Hematopoietic multipotent progenitor cell treated with erythropoietin and hydrocortisone succinate and interleukin-3 and kit ligand, for 6 days (in vitro differentiated cells): ENCODE data around the gene LINS1.
A peak's percentile ranks its signal among the peaks of the same experiment; 100 is the strongest.

Source experiments
- DNase-seq: peaks from one replicate; pipeline ENCODE4 v3.0.0-alpha.2; 2015

The LINS1 gene

DNA sequence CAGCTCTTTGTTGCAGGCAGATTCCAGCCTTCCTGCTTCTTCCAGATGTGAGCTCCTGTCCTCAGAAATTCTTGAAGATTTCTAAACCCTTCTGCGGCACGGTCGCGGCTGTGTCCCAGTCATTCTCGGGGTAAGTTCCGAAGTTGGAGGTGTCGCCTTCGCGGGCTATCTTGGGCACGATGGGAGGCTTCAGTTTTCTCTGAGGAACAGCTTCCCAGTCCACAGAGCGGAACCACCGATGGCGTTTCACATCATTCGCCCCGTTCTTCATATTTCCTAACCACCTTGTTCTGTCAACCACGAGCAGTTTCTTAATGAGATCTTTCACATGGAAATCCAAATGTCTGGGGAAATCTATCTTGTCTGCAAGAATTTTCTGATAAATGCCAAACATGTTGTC is 48.5 kb downstream of the LINS1 start:
- DNase-seq, result no peak

DNA sequence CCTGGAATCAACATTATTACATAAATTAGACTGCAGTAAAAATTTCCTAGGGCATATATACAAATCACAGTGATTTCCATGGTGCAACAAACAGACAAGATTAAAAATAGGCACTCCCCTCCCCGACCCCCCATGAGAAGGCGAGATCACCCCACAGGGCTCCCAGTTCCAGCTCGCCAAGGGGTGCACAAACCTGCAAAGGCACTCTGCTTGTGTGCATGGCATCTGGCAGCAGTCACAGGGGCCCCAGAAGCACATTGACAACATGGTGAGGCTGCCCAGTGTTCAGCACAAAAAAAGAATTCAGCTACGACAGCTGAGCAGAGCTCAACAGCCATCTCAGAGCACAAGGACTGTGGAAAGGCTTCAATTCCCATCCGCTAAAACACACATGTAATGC is 54.0 kb downstream of the LINS1 start:
- DNase-seq, result no peak

DNA sequence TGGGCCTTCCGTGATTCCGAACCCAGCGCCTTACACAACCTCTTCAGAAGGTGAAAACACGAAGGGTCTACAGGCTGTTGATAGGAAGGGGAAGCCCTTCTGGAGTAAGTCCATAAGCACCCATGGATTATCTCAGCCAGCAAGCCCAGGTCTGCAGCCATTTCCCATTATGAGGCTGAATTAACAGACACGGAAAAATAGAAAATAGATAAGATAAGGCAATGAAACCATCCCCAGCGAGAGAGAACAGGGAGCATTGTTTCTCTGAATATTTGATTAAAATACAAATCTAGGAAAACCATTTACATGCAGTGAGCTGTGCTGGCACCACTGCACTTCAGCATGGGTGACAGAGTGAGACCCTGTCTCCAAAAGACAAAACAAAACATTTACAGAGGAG is 57.0 kb downstream of the LINS1 start:
- DNase-seq, result no peak

DNA sequence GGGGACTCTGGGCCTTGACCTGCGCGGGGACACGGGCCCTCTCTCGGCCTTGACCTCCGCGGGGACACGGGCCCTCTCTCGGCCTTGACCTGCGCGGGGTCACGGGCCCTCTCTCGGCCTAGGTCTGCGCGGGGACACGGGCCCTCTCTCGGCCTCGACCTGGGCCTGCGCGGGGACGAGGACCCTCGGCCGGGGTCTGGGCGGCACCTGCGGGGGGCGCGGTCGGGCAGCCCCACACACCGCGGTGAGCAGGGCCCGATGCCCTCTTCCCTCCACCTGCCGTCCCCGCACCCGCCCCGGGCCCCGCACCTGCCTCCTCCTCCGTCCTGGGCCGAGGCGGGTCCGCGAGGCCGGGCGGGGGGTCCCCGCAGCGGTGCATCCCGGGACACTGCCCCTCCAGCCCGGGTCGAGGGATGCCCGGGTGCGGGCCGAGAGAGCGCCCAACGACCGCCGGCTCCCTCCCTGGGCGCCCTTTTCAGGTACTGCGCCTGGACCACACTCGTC is 57.6 kb downstream of the LINS1 start:
- no peak for DNase-seq

DNA sequence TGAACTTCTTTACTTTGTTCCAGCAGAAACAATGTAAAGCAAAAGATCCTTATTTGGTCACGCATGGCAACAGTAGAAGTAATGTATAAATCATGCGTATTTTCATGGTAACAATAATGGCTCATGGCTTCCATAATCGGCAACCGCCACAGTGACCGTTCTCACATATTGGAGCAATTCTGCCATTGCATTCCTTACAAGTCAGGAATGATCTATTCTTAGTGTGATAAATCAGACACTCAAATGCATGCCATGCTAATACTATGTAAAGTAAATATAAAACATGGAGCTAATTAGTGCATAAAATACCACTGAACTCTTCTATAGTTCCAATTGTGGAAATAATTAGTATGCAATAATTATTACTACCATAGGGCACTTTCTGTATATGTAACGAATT is 59.7 kb downstream of the LINS1 start:
- DNase-seq, result no peak

DNA sequence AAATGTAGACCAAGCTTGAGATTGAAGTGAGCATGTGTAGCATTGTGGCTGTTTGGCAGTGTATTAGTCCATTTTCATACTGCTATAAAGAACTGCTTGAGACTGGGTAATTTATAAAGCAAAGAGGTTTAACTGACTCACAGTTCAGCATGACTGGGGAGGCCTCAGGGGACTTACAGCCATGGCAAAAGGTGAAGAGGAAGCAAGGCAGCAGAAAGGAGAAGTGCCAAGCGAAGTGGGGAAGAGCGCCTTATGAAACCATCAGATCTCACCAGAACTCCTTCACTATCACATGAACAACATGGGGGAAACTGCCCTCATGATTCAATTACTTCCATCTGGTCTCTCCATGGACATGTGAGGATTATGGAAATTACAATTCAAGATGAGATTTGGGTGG is 64.7 kb downstream of the LINS1 start:
- peak; percentile 43 for DNase-seq

DNA sequence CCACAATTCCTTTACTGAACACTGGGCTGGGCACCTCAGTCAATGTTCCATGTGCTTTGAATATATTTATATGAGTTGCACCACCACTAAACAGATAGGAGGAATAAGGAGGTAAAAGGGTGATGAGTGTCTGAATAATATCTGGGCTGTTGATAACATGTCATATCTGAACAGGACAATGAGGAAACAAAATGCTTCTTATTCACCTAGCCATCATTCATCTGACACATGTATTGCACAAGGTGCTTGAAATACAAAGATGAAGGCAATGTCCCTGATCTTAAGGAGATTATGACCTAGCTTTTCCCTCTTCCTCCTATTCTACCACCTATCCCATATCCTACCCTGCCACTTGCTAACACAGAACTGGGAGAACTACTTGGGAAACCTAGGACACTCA is 65.3 kb downstream of the LINS1 start:
- DNase-seq, result no peak

DNA sequence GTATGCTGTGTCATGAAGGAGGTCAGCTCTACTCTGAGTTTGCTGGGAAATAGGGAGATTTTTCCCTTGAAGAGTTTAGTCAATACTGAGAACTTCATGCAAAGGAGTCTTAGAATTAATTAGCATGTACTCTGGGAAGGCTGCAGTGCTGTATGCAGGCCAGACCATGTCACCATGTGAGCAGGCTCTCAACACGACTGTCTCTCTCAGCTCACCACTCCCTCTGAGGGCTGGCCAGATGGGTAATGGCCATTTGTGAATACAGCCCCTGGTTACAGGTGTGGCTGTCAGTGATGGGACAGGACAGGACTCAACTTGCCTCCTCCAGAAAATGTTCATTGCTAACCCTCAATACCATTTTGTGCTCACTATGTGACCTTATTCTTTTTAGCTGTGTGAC is 68.1 kb downstream of the LINS1 start:
- no peak for DNase-seq

DNA sequence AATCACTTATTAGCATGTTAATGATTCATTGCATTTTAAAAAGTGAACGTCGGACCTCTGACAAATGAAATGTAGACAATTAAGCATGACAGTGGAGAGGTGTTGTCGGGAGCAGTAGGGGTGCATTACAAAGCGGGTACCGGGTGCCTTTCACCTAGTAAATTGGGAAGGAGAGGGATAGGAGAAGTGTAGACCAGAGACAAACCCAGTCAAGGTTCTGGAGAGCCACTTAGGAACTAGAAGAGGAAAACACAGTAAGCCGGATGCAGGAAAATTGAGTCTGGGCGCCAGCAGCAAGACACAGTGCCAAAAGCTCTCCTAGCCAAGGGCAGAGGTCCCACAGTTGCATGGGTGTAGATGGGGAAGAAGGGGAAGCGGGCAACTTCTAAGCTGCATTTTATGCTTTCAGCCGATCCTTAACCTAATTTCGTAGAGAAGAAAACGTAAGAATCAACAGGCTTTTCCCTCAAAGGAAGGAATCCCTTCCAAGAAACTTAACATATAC is 70.1 kb downstream of the LINS1 start:
- DNase-seq, result no peak

DNA sequence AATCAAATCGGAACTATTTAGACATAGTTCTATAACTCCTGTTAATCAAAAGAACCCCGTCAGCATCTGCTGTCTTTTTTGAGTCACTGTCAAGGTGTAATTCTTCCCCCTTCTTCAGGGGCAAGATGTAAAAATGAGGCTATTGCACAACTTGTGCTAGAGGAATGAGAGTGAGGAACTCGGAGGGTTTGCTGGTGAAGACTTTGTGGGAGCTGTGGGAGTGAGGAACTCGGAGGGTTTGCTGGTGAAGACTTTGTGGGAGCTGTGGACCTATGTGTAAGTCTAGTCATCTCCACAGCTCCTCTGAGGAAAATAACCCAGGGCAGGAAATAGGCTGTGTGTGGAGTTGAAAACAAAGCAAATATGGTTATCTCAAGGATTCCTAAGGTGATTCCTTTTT is 70.8 kb downstream of the LINS1 start:
- DNase-seq, result no peak

DNA sequence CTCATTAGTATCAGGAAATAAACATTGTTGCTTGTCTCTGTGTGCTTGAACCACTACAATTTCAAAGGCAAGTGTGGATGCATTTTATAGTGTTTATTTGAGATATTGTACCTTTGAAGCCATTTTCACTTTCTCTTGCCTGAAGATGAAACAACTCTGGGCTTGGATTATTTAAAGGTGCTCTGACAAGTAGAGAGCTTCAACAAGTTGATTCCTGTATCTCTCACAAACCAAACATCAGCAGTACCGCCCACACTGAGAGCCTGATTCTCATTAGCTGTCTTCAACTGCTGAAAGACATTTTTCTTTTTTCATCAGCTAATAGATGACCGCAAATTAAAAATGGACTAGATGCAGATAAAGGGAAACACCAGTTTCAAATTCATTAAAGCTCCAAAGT is 72.4 kb downstream of the LINS1 start:
- DNase-seq, result no peak

DNA sequence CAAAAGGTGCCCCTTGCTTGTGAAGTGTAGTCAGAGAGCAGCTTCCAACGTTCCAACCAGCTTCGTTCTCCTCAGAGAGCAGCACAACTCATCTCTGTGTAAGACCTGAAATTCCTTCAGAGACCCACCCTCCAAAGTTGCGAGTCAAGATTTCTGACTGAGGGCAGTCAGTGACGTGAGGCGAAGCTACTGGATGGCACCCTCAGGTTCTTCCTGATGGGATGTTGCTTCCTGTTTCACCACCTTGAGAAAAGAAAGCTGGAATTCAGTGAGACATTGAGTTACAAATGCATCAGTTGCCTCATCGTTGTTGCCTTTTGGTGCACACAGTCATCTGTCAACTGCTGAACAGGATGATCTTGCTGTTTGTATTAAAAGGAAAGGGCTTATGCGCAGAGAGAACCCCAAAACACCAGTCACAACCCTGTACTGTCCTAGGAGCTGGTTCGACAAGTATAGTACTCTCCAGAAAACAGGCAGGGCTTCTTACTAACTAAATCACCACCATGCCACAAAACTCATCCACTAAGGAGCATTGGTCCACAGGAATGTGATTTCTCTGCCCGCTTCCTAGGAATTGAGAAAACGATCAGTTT is 73.1 kb downstream of the LINS1 start, which contains the start of gene CERS3:
Gene CERS3, minus strand, starts transcription at position 118 of the 596 bp plus-strand sequence. CDS start 27,101 bp downstream, outside the sequence.
- DNase-seq, result no peak

DNA sequence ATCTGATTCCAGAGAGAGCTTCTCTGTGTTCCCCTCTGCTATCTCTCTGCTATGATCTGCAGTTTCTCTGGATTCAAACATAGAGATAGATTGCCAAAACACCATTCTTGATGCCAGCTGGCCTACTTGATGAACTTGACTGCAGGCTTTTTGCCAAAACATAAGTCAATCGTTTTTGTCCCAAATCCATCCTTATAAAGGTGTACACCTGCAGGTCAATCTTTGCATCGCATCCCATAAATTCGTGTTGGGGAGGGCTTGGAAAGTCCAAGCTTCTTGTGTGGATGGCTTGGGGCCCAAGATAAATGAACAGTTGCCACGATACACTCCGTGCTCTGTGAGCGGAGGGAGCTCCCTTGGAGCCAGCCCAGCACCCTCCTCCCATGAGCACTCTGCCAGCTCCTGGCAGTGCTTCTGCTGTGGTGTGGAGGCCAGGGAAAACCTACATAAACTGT is 75.9 kb downstream of the LINS1 start:
- DNase-seq, result no peak

DNA sequence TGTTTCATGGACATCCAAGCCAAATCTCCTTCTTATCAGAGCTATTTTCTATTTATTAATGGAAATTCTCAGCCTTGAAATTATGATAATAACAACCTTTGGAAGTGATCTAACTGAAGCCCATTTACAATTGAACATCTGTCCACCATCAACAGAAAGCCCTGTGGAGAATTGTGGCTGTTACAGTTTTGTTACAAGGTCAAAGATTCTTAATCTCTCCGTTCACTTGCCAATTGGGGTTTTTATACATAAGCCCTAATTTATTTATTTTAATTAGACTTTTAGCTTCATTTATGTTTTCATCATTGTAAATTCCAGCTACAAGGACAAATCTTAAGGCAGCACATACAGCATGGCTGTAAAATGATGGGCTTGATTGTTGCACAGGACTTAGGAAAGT is 76.5 kb downstream of the LINS1 start:
- DNase-seq, result no peak

DNA sequence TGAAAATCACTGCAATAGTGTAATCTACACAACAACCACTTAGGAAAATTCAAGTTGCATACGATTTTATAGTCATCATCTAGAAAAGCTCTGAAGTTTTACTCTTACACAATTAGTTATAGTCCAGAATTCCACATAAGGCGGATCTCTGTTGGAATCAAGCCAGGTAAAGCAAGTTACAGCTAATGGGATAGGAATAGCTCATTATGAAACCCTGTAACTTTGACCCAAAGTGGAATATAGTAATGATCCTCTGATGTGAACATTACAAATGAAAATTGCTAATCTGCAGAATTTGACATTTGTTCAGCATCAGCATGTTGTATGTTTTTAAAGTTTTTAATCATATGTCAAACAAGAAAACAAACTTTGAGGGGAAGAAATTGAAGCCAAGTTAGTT is 77.7 kb downstream of the LINS1 start:
- no peak for DNase-seq

DNA sequence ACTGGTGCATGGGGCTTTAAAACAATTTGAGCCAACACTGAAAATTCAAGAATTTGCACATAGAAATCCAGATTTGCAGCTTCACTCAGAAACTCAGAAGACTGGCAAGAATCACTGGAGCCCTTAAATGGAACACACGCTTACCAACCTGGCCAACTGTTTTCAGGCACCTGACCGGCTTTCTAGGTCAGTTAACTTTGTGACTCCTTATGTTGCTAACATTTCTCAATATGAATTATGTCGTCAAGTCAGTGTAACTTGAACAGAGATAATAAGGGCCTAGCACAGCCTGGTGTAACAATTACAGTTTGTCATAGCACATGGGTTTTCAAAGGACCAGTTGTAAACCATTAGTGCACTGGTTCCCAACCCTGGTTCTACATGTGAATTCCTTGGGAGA is 80.1 kb downstream of the LINS1 start:
- DNase-seq, result no peak

DNA sequence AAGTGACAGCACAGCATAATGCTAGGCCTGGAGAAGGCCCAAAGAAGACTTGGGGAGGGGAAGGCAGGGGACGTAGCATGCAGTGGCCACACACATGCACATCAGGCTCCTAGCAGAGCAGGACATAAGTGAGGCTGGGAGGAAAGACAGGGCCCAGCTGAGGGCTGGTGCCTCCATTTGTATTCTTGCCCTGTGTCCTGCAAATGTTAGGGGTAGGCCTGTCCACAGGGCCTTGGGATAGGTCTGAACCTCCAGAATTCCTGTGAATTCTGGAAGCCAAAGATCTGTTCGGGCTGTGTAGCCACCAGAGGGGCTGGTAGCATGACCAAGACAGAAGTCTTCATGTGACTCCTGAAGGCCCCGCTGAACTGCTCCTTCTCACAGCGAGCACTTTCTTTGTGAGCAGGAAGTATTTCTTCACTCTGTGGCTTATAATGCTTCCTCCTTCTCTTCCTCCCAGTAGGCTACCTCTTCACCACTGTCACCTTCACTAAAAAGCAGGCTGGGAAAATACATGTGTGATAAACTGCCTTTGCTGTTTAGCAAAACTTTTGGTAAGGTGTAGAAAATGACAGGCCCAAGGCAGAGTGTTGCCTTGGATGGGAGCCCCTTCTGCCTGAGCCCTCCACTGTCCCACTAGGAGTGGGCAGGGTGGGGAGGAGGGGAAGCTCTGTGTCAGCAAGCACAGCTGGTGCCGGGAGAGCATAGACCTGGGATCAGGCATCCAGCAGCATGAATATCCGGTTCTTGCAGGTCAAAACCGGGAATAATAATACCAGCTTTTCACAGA is 81.7 kb downstream of the LINS1 start:
- peak; percentile 59 for DNase-seq

DNA sequence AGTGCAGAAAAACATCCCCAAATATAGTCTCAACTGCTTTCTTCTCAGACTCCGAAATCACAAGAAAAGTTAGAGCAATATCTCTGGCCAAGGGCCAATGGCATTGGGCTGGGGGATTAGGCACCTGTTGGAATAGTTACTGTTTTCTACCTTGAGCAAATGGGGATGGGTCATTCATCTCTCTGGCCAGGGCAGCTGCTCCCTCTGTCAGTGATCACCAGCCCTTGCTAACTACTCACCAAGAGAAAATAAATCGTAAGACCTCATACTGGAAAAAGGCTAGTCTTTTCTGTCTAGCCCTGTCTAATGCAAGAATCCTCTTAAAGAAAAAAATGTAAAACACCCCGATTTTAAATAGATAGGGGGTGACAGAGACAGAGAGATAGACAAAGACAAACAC is 84.1 kb downstream of the LINS1 start:
- DNase-seq, result no peak
